Esophagus (tissue), 2 donors: ENCODE data around the gene GLT6D1. TPM values are rescaled to one million over a fixed set of nuclear protein-coding genes. Genes with fewer than 3 reads are reported as not detected.

ENCODE experiments used
- H3K27ac ChIP-seq, 2 donors: one replicate each; pipeline ENCODE4 v1.5.1; 2013; ENCODE audit warnings: low read depth in 2 of 2, mild to moderate bottlenecking in 2 of 2, inconsistent platforms in 1 of 2, low read length in 1 of 2, moderate library complexity in 1 of 2
- H3K27me3 ChIP-seq, 2 donors: one replicate each; pipeline ENCODE4 v1.6.1; 2013; ENCODE audit warnings: low read length in 2 of 2, control low read depth in 1 of 2, mild to moderate bottlenecking in 1 of 2; ENCODE audit not compliant: insufficient read depth in 2 of 2, control insufficient read depth in 1 of 2
- H3K36me3 ChIP-seq, 2 donors: one replicate each; pipeline ENCODE4 v1.6.1; 2013; ENCODE audit warnings: low read length in 1 of 2; ENCODE audit not compliant: control insufficient read depth in 2 of 2, insufficient read depth in 2 of 2
- H3K4me1 ChIP-seq, 2 donors: one replicate each; pipeline ENCODE4 v1.6.1; 2013; ENCODE audit warnings: low read length in 1 of 2; ENCODE audit not compliant: control insufficient read depth in 2 of 2, insufficient read depth in 2 of 2
- H3K4me3 ChIP-seq, 2 donors: one replicate each; pipeline ENCODE4 v1.5.1; 2013; ENCODE audit warnings: low read length in 2 of 2, mild to moderate bottlenecking in 2 of 2, low read depth in 1 of 2, moderate library complexity in 1 of 2
- H3K9me3 ChIP-seq, 2 donors: one replicate each; pipeline ENCODE4 v1.6.1; 2013; ENCODE audit warnings: mild to moderate bottlenecking in 2 of 2, low read depth in 1 of 2, low read length in 1 of 2, moderate library complexity in 1 of 2; ENCODE audit not compliant: control insufficient read depth in 2 of 2, insufficient read depth in 1 of 2
- WGBS, 2 donors: extraction: QIAGEN DNeasy Blood & Tissue Kit; methylation state at CpG; one replicate each; pipeline ENCODE4 v1.1.7; 2013; 5-methylcytosine and 5-hydroxymethylcytosine counted together
- polyA plus RNA-seq, 2 donors: library from polyadenylated mRNA; stranded (reverse); fragments of 200-250 nt; gene quantifications; one replicate each; pipeline ENCODE4 v1.2.3, GENCODE V29; 2013
- donor health status: healthy with polysubstance abuse.
- donor health status: Bipolar disorder and iron deficiency.

Gene GLT6D1
- not detected for polyA plus RNA-seq

DNA sequence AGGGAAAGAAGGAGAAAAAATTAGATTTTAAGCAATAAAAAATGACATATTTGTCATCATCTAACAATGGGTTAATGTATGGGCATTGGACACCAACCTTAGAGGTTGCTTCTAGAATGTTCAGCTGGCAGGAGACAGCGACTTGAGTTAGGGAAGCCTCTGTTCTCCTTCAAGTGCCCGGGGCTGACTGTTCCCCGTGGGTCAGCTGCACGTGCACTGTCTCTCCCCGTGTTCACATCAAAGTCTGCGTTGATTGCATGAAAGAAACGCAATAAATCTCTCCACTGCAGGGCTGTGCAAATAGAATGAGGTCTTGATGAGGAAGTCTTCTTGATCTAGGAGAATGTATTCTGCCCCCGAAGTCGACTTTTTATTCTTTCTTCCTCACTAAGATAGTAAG, at the start of gene GLT6D1:
Gene GLT6D1 (minus strand): TSS at position 345 of the 400 bp plus-strand sequence. CDS start 353 bp downstream, outside the sequence.
- Histone ChIP-seq H3K36me3 (no peaks in the 10 kb centered on the region), H3K27me3 (no peaks in the 10 kb centered on the region), H3K4me3 (no peak within 1 kb of the TSS), H3K4me1 (no peaks in the 10 kb centered on the region), H3K9me3 (peaks cover 0 to under 1% of the 10 kb centered on the region in 2 donors), H3K27ac (no peak within 1 kb of the TSS)
- WGBS, 2 donors = 67 to 82% methylated on average over 9 of the region's 9 CpGs

- 78 to 84% methylated on average over 10 of the region's 10 CpGs for WGBS, 2 donors
- Histone ChIP-seq H3K4me1 (no peaks in the 10 kb centered on the region), H3K4me3 (no peak overlapping the region), H3K27ac (no peak overlapping the region), H3K9me3 (no peaks in the 10 kb centered on the region), H3K27me3 (no peaks in the 10 kb centered on the region), H3K36me3 (no peaks in the 10 kb centered on the region)
Measured at GRCh38 chr9:135689011-135689410, 49.7 kb upstream of the GLT6D1 start.

DNA sequence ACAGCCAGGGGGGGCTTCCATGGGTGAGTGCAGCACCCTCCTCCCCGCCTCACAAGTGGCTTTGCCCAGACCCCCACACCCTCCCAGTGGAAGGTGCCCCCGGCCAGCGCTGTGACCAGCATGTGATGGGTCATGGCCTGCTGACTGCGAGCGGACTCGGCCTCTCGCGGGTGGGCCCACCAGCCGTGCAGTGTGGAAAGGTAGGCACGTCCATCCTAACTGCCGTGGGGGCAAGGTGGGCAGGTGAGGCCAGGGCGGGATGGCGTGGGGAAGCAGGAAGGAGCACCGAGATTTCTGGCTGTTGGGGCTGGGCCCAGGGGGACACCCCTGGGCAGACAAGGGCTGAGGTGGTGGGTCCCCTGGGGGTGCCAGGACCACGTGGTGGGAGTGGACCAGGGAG, 47.9 kb upstream of the GLT6D1 start:
- no peaks in the 10 kb centered on the region for H3K27me3 ChIP-seq
- H3K27ac ChIP-seq = no peak overlapping the region
- H3K4me3 ChIP-seq = no peak overlapping the region
- no peaks in the 10 kb centered on the region for H3K36me3 ChIP-seq
- H3K4me1 ChIP-seq = no peaks in the 10 kb centered on the region
- H3K9me3 ChIP-seq = no peaks in the 10 kb centered on the region
- 78 to 86% methylated on average over 15 of the region's 15 CpGs for WGBS, 2 donors

DNA sequence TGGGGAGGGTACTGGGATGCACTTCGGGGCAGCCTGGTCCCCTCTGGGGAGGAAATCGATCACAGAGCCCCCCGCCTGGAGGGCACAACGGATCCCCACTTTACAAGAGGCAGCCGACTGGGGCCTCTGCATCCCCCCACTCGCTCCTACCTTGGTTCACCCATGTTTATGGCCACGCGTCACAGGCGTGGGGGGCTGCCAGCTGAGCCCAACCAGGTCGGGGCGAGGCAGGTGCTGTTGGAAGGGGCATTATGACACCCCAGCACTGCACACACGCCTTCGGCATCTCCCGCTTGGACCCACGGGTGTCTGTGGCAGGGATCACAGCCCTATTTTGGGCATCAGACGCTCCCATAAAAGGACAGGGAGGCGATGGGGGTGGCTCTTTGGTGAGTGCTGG, 45.4 kb upstream of the GLT6D1 start:
- H3K27me3 ChIP-seq = no peaks in the 10 kb centered on the region
- H3K27ac ChIP-seq = no peak overlapping the region

DNA sequence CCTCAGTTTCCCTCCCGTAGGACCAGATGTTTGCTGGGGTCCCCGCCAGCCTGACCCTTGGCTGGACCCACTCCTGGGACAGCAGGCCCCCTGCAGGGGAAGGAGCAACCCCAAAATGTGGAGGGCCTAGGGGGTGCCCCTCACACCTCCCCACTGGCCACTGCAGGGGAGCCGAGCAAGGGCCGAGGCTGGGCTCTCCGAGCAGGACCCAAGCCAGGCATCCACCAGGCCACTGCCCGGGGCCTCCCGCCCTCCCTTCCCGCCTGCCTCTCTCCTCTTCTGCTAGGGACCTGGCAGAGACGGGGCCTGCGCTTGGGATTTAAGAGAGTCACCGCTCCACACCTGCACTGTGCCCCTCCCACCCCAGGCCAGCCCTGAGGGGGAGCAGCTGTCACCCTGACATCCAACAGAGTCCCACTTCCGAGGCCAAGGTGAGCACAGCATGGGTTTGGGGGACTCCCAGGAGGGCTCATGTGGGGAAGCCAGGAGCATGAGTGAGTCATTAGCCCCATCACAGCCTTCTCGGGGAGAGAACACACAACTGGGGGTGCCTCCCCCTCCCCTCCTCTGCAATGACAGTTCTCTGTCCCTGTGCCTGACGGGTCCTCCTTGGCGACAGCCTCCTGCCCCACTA, 44.2 kb upstream of the GLT6D1 start:
- no peaks in the 10 kb centered on the region for H3K4me1 ChIP-seq
- WGBS, 2 donors = 65 to 70% methylated on average over 15 of the region's 15 CpGs

More for the DNA sequence above, 45.4 kb upstream of the GLT6D1 start:
- Histone ChIP-seq H3K9me3 (peaks cover 0 to 3% of the 10 kb centered on the region in 2 donors), H3K4me1 (no peaks in the 10 kb centered on the region), H3K36me3 (no peaks in the 10 kb centered on the region), H3K4me3 (no peak overlapping the region)
- 72 to 74% methylated on average over 17 of the region's 17 CpGs for WGBS, 2 donors

DNA sequence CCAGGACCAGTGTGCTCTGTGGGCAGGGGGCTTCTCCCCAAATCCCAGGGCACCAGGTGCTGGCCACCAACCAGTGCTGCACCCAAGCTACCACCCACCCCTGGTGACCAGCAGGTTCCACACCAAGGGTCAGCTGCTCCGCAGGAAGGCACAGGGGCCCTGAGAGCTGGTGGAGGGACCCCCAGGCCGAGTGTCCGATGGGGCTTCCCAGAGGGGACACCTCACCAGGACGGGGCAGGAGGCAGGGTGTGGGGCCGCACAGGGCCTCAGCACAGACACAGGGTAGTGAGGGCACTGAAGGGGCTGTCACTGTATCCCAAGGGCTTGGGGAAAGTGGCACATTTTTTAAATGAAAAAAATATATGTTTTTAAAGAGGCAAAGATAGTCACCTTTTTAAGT, 41.8 kb upstream of the GLT6D1 start:
- H3K9me3 ChIP-seq = peaks cover 0 to 3% of the 10 kb centered on the region in 2 donors
- no peaks in the 10 kb centered on the region for H3K4me1 ChIP-seq
- 78 to 84% methylated on average over 5 of the region's 5 CpGs for WGBS, 2 donors
- no peak overlapping the region for H3K4me3 ChIP-seq
- H3K27me3 ChIP-seq = no peaks in the 10 kb centered on the region
- no peaks in the 10 kb centered on the region for H3K36me3 ChIP-seq
- H3K27ac ChIP-seq = no peak overlapping the region

More for the DNA sequence above, 44.2 kb upstream of the GLT6D1 start:
- peaks cover 0 to 3% of the 10 kb centered on the region in 2 donors for H3K9me3 ChIP-seq
- H3K4me3 ChIP-seq = no peak overlapping the region
- H3K36me3 ChIP-seq = no peaks in the 10 kb centered on the region
- H3K27me3 ChIP-seq = no peaks in the 10 kb centered on the region
- no peak overlapping the region for H3K27ac ChIP-seq

DNA sequence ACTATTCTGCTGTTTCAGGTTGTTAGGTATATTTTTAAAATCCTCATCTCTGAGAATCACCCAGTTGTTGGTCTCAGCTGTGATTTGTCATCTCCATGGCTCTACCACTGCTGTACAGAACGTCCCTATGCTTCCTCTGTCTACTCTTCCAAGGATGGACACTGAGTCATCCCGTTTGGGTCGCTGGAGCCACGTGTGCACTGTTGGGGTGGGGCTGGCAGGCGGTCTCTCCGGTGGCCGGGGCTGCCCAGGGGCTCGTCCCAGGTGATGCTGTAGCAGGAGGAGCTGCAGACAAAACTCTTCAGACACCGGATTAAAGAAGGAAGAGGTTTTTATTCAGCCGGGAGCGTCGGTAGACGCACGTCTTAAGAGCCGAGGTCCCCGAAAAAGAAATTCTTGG, 40.7 kb upstream of the GLT6D1 start:
- peaks cover 0 to 3% of the 10 kb centered on the region in 2 donors for H3K9me3 ChIP-seq
- 64 to 67% methylated on average over 16 of the region's 16 CpGs for WGBS, 2 donors
- H3K4me3 ChIP-seq = no peak overlapping the region
- no peaks in the 10 kb centered on the region for H3K4me1 ChIP-seq
- H3K27ac ChIP-seq = no peak overlapping the region
- H3K27me3 ChIP-seq = no peaks in the 10 kb centered on the region
- no peaks in the 10 kb centered on the region for H3K36me3 ChIP-seq

DNA sequence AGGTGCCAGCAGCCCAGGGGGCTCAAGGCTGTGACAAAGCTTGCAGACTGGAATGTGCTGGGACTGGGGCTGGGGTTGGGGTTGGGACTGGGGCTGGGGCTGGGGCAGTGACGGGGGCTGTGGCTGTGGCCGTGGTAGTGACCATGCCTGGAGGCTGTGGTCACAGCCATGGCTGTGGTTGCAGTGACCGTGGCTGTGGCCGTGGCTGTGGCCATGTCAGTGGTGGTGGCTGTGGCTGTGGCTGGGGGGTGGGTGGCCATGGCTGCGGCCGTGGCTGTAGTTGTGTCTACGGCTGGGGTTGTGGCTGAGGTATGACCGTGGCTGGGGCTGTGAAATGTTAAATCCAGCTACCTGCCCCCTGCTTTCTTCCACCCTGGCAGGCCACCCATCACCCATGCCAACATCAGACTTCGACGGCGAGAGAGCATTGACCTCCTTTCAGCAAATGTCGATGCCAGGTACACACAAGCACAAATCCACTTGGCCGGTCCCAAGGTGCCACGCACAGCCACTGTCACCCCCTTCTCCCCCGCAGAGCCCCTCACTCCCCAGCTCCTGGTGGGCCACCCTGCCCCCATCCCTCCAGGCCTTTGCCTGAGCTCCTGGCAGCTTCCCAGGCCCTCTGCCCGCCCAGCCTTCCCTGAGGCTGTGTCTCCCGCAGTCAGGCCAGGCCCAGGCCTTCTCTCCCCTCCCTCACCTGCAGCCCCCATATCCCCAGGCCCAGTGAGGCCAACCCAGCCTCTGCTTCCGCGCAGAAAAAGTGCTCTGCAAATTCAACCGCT, 39.1 kb upstream of the GLT6D1 start:
- H3K36me3 ChIP-seq = no peaks in the 10 kb centered on the region
- H3K27me3 ChIP-seq = no peaks in the 10 kb centered on the region
- no peak overlapping the region for H3K27ac ChIP-seq
- H3K4me1 ChIP-seq = no peaks in the 10 kb centered on the region
- peaks cover 0 to 3% of the 10 kb centered on the region in 2 donors for H3K9me3 ChIP-seq
- no peak overlapping the region for H3K4me3 ChIP-seq
- WGBS, 2 donors = 84% methylated on average over 20 of the region's 20 CpGs

- Histone ChIP-seq H3K4me1 (no peaks in the 10 kb centered on the region), H3K9me3 (peaks cover 0 to 3% of the 10 kb centered on the region in 2 donors), H3K36me3 (no peaks in the 10 kb centered on the region), H3K27ac (no peak overlapping the region), H3K4me3 (no peak overlapping the region), H3K27me3 (no peaks in the 10 kb centered on the region)
- WGBS, 2 donors = 82% methylated on average over 22 of the region's 22 CpGs
Measured at GRCh38 chr9:135677641-135678168, 38.4 kb upstream of the GLT6D1 start.
